Liver (tissue), 3 donors: Measurements from ENCODE around the gene COX11.

Experiments used
- ATF3 ChIP-seq: IDR thresholded peaks from 2 replicates; pipeline ENCODE4 v1.6.1; 2016; ENCODE audit warnings: antibody characterized with exemption
- CTCF ChIP-seq: fragments of 150-350 bp; IDR thresholded peaks from 2 replicates; pipeline ENCODE4 v1.5.1; 2017; ENCODE audit warnings: improper control_type of control experiment, low read depth, low read length; ENCODE audit not compliant: missing input control
- FOXA1 ChIP-seq: IDR thresholded peaks from 2 replicates; pipeline ENCODE4 v1.6.1; 2016; ENCODE audit warnings: antibody characterized with exemption
- GABPA ChIP-seq, 2 donors: IDR thresholded peaks in 1 of 2; conservative IDR thresholded peaks in 1 of 2; 2 replicates each; pipeline ENCODE4 v1.6.1; 2016; ENCODE audit warnings: antibody characterized with exemption in 2 of 2, mild to moderate bottlenecking in 1 of 2, moderate library complexity in 1 of 2
- HNF4A ChIP-seq, 2 donors: conservative IDR thresholded peaks; 2 replicates each; pipeline ENCODE4 v1.6.1; 2016; ENCODE audit warnings: antibody characterized with exemption in 2 of 2, mild to moderate bottlenecking in 2 of 2
- JUND ChIP-seq, 2 donors: IDR thresholded peaks; 2 replicates each; pipeline ENCODE4 v1.6.1; 2016; ENCODE audit warnings: antibody characterized with exemption in 2 of 2
- MAX ChIP-seq: IDR thresholded peaks from 2 replicates; pipeline ENCODE4 v1.6.1; 2016; ENCODE audit warnings: antibody characterized with exemption
- RAD21 ChIP-seq, 2 donors: IDR thresholded peaks; 2 replicates each; pipeline ENCODE4 v1.6.1; 2016; ENCODE audit warnings: antibody characterized with exemption in 2 of 2, mild to moderate bottlenecking in 2 of 2
- RXRA ChIP-seq, 2 donors: IDR thresholded peaks; 2 replicates each; pipeline ENCODE4 v1.6.1; 2017 to 2018; ENCODE audit warnings: antibody characterized with exemption in 2 of 2, mild to moderate bottlenecking in 1 of 2
- SP1 ChIP-seq: IDR thresholded peaks from 2 replicates; pipeline ENCODE4 v1.6.1; 2018; ENCODE audit warnings: antibody characterized with exemption, mild to moderate bottlenecking
- YY1 ChIP-seq: IDR thresholded peaks from 2 replicates; pipeline ENCODE4 v1.6.1; 2016; ENCODE audit warnings: antibody characterized with exemption, mild to moderate bottlenecking
- ZBTB33 ChIP-seq: IDR thresholded peaks from 2 replicates; pipeline ENCODE4 v1.6.1; 2016; ENCODE audit warnings: antibody characterized with exemption
- donor health status: healthy.
- donor health status: healthy.

GRCh38 chr17:54950116-54950515 is 18.3 kb downstream of the COX11 start:
- TF ChIP-seq CTCF (no peak), SP1 (no peak), JUND (IDR thresholded peaks at IDR 0.05) (no peak), ATF3 (no peak), HNF4A (conservative IDR thresholded peaks at IDR 0.05) (no peak), YY1 (no peak), RAD21 (IDR thresholded peaks at IDR 0.05) (no peak), ZBTB33 (no peak), FOXA1 (no peak), MAX (no peak), RXRA (IDR thresholded peaks at IDR 0.05) (no peak), GABPA (IDR thresholded peaks at IDR 0.05 in 1 of 2, conservative IDR thresholded peaks at IDR 0.05 in 1 of 2) (no peak)
